Upper lobe of left lung (tissue), 6 donors: Measurements from ENCODE around the gene GFRA1. TPM values are rescaled to one million over a fixed set of nuclear protein-coding genes. Genes with fewer than 3 reads are reported as not detected.

Experiments used
- ATAC-seq, 2 donors: fragments of 200-7000 bp; cut with Tn5 transposase; one replicate each; pipeline ENCODE4 v1.9.1; 2022; ENCODE audit warnings: mild to moderate bottlenecking in 2 of 2, moderate library complexity in 2 of 2; ENCODE audit not compliant: low FRiP score in 2 of 2
- DNase-seq, 2 donors: peaks; one replicate each; pipeline ENCODE4 v3.0.0-alpha.2; 2019 to 2020
- H3K27ac ChIP-seq, 4 donors: fragments of 200-600 bp; sonication (generic); one replicate each; pipeline ENCODE4 v1.5.1; 2016 to 2019
- H3K27me3 ChIP-seq, 4 donors: fragments of 200-600 bp; sonication (generic); one replicate each; pipeline ENCODE4 v1.5.1; 2017 to 2019
- H3K36me3 ChIP-seq, 4 donors: fragments of 200-600 bp; sonication (generic); one replicate each; pipeline ENCODE4 v1.5.1; 2016 to 2019
- H3K4me1 ChIP-seq, 4 donors: fragments of 200-600 bp; sonication (generic); one replicate each; pipeline ENCODE4 v1.5.1; 2018 to 2019
- H3K4me3 ChIP-seq, 4 donors: fragments of 200-600 bp; sonication (generic); one replicate each; pipeline ENCODE4 v1.5.1; 2017 to 2019; ENCODE audit warnings: mild to moderate bottlenecking in 2 of 4, moderate library complexity in 1 of 4
- H3K9me3 ChIP-seq, 4 donors: fragments of 200-600 bp; sonication (generic); one replicate each; pipeline ENCODE4 v1.5.1; 2018 to 2019
- EP300 ChIP-seq, 4 donors: sonication (generic); formaldehyde crosslinking; IDR thresholded peaks; one replicate each; pipeline ENCODE4 v1.5.1; 2017; ENCODE audit warnings: antibody characterized with exemption in 4 of 4, control low read depth in 2 of 4
- POLR2A ChIP-seq, 4 donors: fragments of 450-650 bp; IDR thresholded peaks; one replicate each; pipeline ENCODE4 v1.5.1; 2016 to 2017; ENCODE audit warnings: antibody characterized with exemption in 4 of 4, mild to moderate bottlenecking in 2 of 4
- POLR2AphosphoS5 ChIP-seq, 2 donors: sonication (generic); formaldehyde crosslinking; IDR thresholded peaks; one replicate each; pipeline ENCODE4 v1.5.1; 2017; ENCODE audit warnings: antibody characterized with exemption in 2 of 2
- whole genome bisulfite sequencing, 2 donors: methylation state at CpG; one replicate each; pipeline ENCODE4 v1.1.5; 2017 to 2018; 5-methylcytosine and 5-hydroxymethylcytosine counted together
- total RNA-seq, 6 donors: library from RNA; depleted of rRNA in 4 of 6; stranded (reverse); fragments of >200 nt in 4 of 6; gene quantifications; one replicate each; pipeline versions ENCODE4 v1.1.0 to v1.2.1, GENCODE V29; 2016 to 2021
- TF ChIP-seq, protein P1 (sequence below), 6 experiments: fragments of 450-650 bp in 4 of 6; fragments of 200-600 bp in 2 of 6; sonication (generic) in 2 of 6; IDR thresholded peaks; one replicate each; pipeline ENCODE4 v1.5.1; 2016 to 2019; ENCODE audit warnings: antibody characterized with exemption in 6 of 6
- donor health status: DM: no; HTN: no; CAD: no; lungs with moderate emphysema.
- donor health status: DM: no; HTN: yes; CAD: no; lungs with severe emphysema.

The GFRA1 gene
- total RNA-seq, 6 donors from 2014 or later = under 0.01 to 9.2 (median 2.3) TPM

GRCh38 chr10:116082206-116082605 lies 190.8 kb downstream of the GFRA1 start:
- H3K27me3 ChIP-seq = no peaks in the 10 kb centered on the region
- no peaks in the 10 kb centered on the region for H3K9me3 ChIP-seq
- no peaks in the 10 kb centered on the region for H3K4me1 ChIP-seq
- no peak for DNase-seq
- H3K36me3 ChIP-seq = no peaks in the 10 kb centered on the region
- TF ChIP-seq, protein P1, sequence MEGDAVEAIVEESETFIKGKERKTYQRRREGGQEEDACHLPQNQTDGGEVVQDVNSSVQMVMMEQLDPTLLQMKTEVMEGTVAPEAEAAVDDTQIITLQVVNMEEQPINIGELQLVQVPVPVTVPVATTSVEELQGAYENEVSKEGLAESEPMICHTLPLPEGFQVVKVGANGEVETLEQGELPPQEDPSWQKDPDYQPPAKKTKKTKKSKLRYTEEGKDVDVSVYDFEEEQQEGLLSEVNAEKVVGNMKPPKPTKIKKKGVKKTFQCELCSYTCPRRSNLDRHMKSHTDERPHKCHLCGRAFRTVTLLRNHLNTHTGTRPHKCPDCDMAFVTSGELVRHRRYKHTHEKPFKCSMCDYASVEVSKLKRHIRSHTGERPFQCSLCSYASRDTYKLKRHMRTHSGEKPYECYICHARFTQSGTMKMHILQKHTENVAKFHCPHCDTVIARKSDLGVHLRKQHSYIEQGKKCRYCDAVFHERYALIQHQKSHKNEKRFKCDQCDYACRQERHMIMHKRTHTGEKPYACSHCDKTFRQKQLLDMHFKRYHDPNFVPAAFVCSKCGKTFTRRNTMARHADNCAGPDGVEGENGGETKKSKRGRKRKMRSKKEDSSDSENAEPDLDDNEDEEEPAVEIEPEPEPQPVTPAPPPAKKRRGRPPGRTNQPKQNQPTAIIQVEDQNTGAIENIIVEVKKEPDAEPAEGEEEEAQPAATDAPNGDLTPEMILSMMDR (IDR thresholded peaks at IDR 0.05) = no peak
- no peak for TF ChIP-seq POLR2AphosphoS5 (IDR thresholded peaks at IDR 0.05)
- TF ChIP-seq POLR2A (IDR thresholded peaks at IDR 0.05) = no peak
- TF ChIP-seq EP300 (IDR thresholded peaks at IDR 0.05) = no peak
- WGBS, 2 donors = 86 to 87% methylated on average over 8 of the region's 8 CpGs
- no peak for ATAC-seq
- H3K4me3 ChIP-seq = no peak overlapping the region
- no peak overlapping the region for H3K27ac ChIP-seq

DNA sequence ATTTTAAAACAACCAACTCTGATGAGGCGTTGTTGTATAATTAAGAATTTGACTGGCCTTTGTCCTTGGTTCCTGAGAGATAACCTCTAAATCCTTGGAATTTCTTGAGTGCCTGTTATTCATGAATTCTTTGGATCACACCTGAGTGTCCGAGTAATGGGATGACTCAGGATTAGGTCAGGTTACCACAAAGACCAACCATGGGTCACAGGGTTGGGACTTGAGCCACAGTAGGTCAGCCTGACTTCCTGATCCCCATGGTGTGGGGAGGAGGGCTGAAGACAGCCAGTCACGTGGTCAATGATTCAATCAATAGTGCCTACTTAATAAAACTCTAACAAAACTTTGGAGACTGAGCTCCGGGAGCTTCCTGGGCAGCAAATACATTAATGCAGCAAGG lies 192.5 kb downstream of the GFRA1 start:
- no peaks in the 10 kb centered on the region for H3K4me1 ChIP-seq
- 73 to 77% methylated on average over 4 of the region's 4 CpGs for WGBS, 2 donors
- no peaks in the 10 kb centered on the region for H3K36me3 ChIP-seq
- no peaks in the 10 kb centered on the region for H3K9me3 ChIP-seq
- no peaks in the 10 kb centered on the region for H3K27me3 ChIP-seq
- DNase-seq (no peak), ATAC-seq (no peak)
- no peak overlapping the region for H3K27ac ChIP-seq
- TF ChIP-seq, protein P1 (IDR thresholded peaks at IDR 0.05) = no peak
- TF ChIP-seq POLR2A (IDR thresholded peaks at IDR 0.05) = no peak
- TF ChIP-seq POLR2AphosphoS5 (IDR thresholded peaks at IDR 0.05) = no peak
- TF ChIP-seq EP300 (IDR thresholded peaks at IDR 0.05) = no peak
- H3K4me3 ChIP-seq = no peak overlapping the region

- Histone ChIP-seq H3K4me3 (no peak overlapping the region), H3K36me3 (no peaks in the 10 kb centered on the region), H3K27me3 (no peaks in the 10 kb centered on the region), H3K9me3 (no peaks in the 10 kb centered on the region), H3K4me1 (no peaks in the 10 kb centered on the region), H3K27ac (no peak overlapping the region)
- ATAC-seq (no peak), DNase-seq (no peak)
- TF ChIP-seq POLR2A (IDR thresholded peaks at IDR 0.05) (no peak), EP300 (IDR thresholded peaks at IDR 0.05) (no peak), POLR2AphosphoS5 (IDR thresholded peaks at IDR 0.05) (no peak)
- TF ChIP-seq, protein P1 (IDR thresholded peaks at IDR 0.05) = no peak
- WGBS, 2 donors = 84 to 87% methylated on average over 8 to 9 of the region's 9 CpGs
These were observed 193.7 kb downstream of the GFRA1 start for GRCh38 chr10:116079355-116079754.

DNA sequence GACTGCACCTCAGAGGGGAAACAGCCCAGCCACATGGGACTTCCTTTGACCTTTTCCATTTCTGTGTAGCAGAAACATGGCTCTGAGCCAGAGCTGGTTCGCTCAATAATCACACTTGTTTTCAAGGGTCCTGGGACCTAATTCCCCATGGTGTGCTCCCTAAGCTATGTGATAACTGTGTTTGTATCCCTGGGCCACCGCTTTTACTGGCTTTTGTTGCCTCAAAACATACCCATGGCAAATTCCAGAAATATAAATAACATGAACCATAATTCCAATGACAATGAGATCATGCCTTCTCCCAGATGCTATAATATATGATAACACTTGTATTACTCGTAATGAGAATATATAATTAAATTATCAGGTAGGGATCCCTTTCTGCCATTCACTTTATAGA lies 196.4 kb downstream of the GFRA1 start:
- 81 to 90% methylated on average over 3 of the region's 3 CpGs for WGBS, 2 donors
- TF ChIP-seq POLR2AphosphoS5 (IDR thresholded peaks at IDR 0.05) (no peak), EP300 (IDR thresholded peaks at IDR 0.05) (no peak), POLR2A (IDR thresholded peaks at IDR 0.05) (no peak)
- TF ChIP-seq, protein P1 (IDR thresholded peaks at IDR 0.05) = no peak
- ATAC-seq = no peak
- DNase-seq = no peak
- Histone ChIP-seq H3K27ac (no peak overlapping the region), H3K36me3 (no peaks in the 10 kb centered on the region), H3K4me3 (no peak overlapping the region), H3K4me1 (no peaks in the 10 kb centered on the region), H3K9me3 (no peaks in the 10 kb centered on the region), H3K27me3 (no peaks in the 10 kb centered on the region)

DNA sequence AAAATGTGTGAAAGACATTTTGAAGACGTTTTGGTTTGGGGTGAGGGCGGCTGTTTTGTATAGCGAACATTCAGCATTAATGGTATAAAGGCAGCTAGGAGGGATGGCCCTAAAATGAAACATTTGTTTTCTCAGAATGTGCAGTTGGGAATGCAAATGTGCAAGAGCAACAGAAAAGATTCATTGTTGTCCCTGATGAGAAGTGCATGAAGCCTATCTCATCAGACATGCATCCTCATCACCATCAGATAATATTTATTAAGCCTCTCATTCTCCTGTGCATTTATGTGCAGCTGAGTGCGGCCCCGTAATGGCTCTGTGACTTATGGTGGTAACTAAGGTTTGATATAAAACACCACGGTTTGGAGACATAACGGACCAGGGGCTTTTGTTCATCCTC lies 199.5 kb downstream of the GFRA1 start:
- no peaks in the 10 kb centered on the region for H3K4me1 ChIP-seq
- no peaks in the 10 kb centered on the region for H3K36me3 ChIP-seq
- H3K9me3 ChIP-seq = no peaks in the 10 kb centered on the region
- no peaks in the 10 kb centered on the region for H3K27me3 ChIP-seq
- H3K27ac ChIP-seq = no peak overlapping the region
- ATAC-seq (no peak), DNase-seq (no peak)
- no peak overlapping the region for H3K4me3 ChIP-seq
- TF ChIP-seq POLR2AphosphoS5 (IDR thresholded peaks at IDR 0.05) (no peak), POLR2A (IDR thresholded peaks at IDR 0.05) (no peak), EP300 (IDR thresholded peaks at IDR 0.05) (no peak)
- TF ChIP-seq, protein P1 (IDR thresholded peaks at IDR 0.05) = no peak
- 81 to 82% methylated on average over 7 of the region's 7 CpGs for WGBS, 2 donors
